ENCODE data around the gene PDSS2.
"Not testable (repeated sequence)": the region's sequence is repeated elsewhere in the genome, so short reads cannot be mapped to it uniquely, and the experiment has no call there.

The PDSS2 gene

GRCh38 chr6:107328081-107328480, 131.3 kb downstream of the PDSS2 start:
- in situ Hi-C loops (cut with MboI; ENCODE audit: low sequenced_read_pairs), result no loop called here

GRCh38 chr6:107323133-107323785, 136.1 kb downstream of the PDSS2 start:
- in situ Hi-C loops (cut with MboI; ENCODE audit: low sequenced_read_pairs), result no loop called here

- in situ Hi-C loops (cut with MboI; ENCODE audit: low sequenced_read_pairs), result no loop called here
Measured at GRCh38 chr6:107321793-107322192, 137.6 kb downstream of the PDSS2 start.

DNA sequence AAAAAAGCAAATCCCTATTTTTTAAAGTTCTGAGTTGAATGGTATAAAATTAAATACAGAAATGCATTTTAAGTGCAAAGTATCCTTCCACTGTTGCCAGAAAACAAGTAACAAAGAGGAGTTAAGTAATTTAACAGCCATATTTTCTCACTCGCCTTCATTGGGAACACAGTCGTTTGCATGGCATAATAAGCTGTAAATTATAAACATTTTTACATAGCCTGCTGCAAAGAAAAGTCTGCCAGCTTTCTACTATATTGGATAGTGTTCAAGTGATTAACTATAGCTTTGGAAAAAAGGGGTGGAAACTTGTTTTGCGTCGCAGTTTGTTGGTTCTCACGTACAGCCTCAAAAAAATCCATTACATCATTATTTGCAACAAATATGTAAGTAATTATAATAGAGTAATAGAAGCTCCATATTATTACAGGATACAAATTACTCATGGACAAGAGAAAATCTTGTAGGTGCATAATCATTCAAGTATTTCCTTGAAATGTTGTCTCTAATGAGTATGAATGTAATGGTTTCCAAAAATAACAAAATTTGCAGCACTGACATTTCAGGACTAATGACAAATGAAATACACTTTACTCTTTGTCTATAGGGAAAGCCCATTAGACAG, 139.3 kb downstream of the PDSS2 start:
- in situ Hi-C loops (cut with MboI; ENCODE audit: low sequenced_read_pairs), result no loop called here

GRCh38 chr6:107318100-107318736, 141.1 kb downstream of the PDSS2 start:
- in situ Hi-C loops (cut with MboI; ENCODE audit: low sequenced_read_pairs), result no loop called here

DNA sequence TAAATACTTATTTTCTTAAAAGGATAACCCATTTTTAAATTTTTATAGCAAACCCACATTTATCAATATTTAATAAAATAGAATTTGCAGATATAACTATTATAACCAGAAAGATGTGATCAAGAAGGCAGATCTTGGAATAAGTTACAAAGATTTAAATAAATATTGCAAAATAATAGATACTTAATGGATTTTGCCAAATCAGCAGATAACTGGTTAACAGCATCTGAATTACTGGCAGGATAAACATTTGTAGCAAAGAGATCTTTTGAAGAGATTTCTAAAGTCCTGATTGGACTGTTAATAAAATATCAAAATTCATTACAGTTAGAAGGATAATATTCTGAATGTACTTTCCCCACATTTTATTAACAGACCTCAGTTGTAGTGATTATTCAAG, 144.2 kb downstream of the PDSS2 start:
- in situ Hi-C loops (cut with MboI; ENCODE audit: low sequenced_read_pairs), result no loop called here

DNA sequence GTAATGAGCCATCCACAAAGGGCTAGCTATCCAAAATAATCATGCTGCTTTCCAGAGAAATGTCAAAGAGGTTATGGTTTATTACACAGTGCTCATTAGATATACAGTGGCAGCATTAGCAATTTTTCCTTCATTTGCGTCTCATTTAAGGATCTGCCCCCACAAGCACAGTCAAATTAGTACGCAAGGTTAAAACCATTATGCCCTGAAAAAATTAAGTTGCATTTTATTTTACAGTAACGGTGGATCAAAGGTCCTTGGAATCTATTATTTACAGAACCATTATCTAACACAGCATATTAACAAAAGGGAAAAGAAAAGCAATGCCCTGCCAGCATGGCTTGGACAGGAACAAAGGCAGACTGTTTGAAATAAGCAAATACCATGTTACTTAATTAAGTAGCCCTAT, 144.8 kb downstream of the PDSS2 start:
- in situ Hi-C loops (cut with MboI; ENCODE audit: low sequenced_read_pairs), result no loop called here

- in situ Hi-C loops (cut with MboI; ENCODE audit: low sequenced_read_pairs), result no loop called here
Measured at GRCh38 chr6:107313776-107314175, 145.6 kb downstream of the PDSS2 start.

DNA sequence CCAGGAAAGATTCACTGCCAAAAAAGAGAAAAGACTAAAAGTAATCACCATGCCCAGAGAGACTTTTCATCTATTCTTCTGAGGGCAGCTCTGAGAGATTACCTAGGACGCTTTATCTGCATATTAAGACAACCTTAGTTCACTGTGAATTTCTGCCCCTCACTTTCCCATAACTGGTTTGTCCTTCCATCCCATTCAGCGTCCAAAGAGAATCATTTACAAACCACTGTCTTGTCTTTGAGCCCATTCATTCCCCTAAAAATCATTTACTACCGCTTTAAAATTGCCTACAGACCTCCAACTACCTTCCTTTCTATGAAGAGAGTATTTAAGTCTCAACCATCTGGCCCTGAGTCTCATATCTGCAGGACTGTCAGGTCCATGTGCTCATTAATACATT, 149.0 kb downstream of the PDSS2 start:
- in situ Hi-C loops (cut with MboI; ENCODE audit: low sequenced_read_pairs), result no loop called here

DNA sequence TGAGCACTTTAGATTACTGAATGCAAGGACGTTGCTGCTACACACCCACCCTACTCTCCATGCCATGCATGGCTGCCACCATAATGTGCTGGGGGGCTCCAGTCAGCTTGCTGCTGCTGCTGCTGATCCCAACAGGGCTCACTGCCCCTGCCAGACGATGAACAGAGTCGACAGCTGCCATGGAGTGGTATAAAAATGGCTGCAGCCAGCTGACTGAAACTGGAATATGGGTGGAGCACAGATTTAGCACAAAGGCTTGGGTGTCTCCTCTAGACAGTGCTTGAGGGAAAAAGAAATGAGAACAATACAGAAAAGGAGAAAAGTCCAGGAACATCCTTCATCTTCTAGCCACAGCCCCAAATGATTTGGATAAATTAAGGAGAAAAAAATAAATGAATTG, 150.7 kb downstream of the PDSS2 start:
- in situ Hi-C loops (cut with MboI; ENCODE audit: low sequenced_read_pairs), result no loop called here

GRCh38 chr6:107305994-107306393, 153.4 kb downstream of the PDSS2 start:
- in situ Hi-C loops (cut with MboI; ENCODE audit: low sequenced_read_pairs), result not testable (repeated sequence)

DNA sequence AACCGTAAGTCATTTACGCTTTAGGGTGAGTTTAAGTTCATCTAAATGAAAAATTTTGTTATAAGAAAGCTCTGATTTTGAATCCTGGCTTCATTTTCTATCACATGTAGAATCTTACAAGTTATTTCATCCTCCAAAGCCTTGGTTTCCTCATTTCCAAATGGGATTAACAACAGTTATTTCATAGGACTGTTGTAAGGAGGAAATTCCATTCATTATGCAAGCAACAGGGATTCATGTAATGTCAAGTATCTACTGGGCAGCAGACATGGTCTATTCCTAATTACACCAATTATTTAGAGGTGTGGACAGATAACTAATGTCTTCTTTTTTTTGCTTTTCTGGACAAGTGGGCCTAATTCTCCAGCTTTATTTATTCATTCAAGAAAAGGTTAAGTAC, 154.0 kb downstream of the PDSS2 start:
- in situ Hi-C loops (cut with MboI; ENCODE audit: low sequenced_read_pairs), result no loop called here

- in situ Hi-C loops (cut with MboI; ENCODE audit: low sequenced_read_pairs), result no loop called here
Measured at GRCh38 chr6:107304421-107305025, 154.8 kb downstream of the PDSS2 start.

GRCh38 chr6:107293350-107293749, 166.0 kb downstream of the PDSS2 start:
- in situ Hi-C loops (cut with MboI; ENCODE audit: low sequenced_read_pairs), result no loop called here

DNA sequence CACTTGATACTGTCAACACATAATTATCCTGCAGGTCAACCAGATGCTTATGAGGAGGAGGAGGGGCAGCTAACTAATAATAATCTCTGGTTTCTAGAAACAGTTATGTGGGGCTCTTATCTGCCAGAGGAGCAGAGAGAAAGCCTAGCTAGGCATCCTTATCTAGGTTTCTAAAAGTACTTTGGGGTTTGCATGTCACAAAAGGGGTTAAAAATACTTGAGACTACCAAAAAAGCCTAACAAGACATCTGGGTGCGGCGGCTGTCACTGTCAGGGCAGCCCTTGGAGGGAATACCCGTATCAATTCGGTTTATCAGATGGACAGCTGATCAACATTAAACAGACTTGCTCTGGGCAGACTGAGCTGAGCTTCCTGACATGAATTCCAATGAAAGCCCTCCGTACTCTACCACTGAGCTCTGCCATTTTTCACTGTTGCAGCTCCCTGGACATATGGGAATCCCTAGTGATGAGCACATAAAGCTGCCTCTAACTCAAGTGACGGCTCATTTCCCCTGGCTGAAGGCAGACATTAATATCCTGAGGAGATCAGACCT, 166.6 kb downstream of the PDSS2 start:
- in situ Hi-C loops (cut with MboI; ENCODE audit: low sequenced_read_pairs), result no loop called here

GRCh38 chr6:107290491-107290890, 168.9 kb downstream of the PDSS2 start:
- in situ Hi-C loops (cut with MboI; ENCODE audit: low sequenced_read_pairs), result no loop called here

- in situ Hi-C loops (cut with MboI; ENCODE audit: low sequenced_read_pairs), result not testable (repeated sequence)
Measured at GRCh38 chr6:107289258-107289657, 170.1 kb downstream of the PDSS2 start.

DNA sequence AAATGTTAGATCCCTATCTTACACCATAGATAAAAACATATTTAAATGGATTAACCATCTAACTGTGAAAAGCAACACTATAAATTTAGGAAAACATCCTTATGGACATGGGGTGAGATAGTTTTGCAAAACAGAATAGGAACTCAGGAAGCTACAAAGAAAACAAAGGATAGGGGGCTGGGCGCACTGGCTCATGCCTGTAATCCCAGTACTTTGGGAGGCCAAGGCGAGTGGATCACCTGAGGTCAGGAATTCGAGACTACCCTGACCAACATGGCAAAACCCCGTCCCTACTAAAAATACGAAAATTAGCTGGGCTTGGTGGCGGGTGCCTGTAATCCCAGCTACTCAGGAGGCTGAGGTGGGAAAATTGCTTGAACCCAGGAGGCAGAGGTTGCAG, 173.7 kb downstream of the PDSS2 start:
- in situ Hi-C loops (cut with MboI; ENCODE audit: low sequenced_read_pairs), result not testable (repeated sequence)

DNA sequence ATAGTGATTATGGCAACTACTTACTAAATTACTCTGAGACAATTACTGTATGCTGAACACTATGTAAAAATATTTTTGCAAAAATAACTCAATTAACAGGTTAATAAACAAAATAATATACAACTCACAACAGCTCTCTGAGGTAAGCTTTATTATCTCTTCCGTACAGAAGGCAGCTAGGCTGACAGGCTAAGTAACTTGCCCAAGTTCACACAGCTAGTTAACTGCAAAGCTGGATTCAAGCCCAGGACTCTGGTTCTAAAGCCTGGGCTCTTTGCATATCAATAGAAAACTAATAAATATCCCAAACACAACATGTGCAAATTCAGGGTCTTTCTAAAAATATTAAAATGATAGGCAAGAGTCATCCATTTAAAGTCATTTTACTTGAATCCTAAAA, 174.6 kb downstream of the PDSS2 start:
- in situ Hi-C loops (cut with MboI; ENCODE audit: low sequenced_read_pairs), result no loop called here

DNA sequence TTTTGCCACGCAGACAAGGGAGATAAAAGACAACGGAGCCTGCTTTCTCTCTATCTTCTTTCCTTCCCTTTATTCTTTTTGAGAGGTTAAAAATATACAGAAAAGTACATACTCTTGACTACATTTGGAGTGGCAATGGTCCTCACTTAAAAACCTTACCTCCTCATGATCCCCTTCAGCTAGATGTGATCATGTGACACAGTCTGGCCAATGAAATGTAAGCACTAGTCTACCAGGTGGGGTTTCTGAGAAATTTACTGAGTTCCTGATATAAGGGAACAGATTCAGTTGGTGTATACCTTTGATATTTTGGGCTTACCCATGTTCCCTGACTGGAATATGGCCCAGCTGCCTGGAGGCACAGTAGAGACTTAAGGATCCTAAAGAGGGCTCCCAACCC, 178.6 kb downstream of the PDSS2 start:
- in situ Hi-C loops (cut with MboI; ENCODE audit: low sequenced_read_pairs), result no loop called here

GRCh38 chr6:107280001-107280400, 179.4 kb downstream of the PDSS2 start:
- in situ Hi-C loops (cut with MboI; ENCODE audit: low sequenced_read_pairs), result not testable (repeated sequence)
